ENCODE data around the gene POLE. TPM values are rescaled to one million over a fixed set of nuclear protein-coding genes. Genes with fewer than 3 reads are reported as not detected.

Gene POLE
- total RNA-seq, 1 donor from 2014 or later, result 26.9 TPM

DNA sequence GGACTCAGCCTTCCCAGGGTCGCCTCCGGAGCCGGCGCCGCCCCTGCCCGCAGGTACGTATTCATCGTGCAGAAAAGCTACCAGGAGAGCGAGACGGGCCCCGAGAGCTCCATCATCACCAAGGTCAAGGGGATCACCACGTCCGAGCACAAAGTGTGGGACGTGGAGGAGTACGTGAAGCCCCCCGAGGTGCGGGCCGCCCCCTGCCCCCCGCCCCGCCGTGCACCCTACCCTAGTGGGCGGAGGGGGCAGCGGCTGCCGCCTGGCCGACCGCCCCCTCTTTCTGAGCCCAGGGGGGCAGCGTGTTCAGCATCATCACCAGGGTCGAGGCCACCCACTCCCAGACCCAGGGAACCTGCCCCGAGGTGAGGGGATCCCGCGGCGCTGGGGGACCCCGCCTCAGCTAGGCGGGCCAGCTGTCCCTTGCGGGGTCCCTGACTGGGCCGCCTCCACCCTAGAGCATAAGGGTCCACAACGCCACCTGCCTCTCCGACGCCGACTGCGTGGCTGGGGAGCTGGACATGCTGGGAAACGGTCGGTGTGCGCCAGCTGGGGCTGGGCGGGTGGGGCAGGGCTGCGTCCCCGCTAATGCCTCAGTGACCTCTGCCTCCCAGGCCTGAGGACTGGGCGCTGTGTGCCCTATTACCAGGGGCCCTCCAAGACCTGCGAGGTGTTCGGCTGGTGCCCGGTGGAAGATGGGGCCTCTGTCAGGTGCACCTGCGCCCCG is 67.6 kb downstream of the POLE start:
- FAIRE-seq (no peak), DNase-seq (ENCODE audit: low spot score in 2 of 2) (no peak)

DNA sequence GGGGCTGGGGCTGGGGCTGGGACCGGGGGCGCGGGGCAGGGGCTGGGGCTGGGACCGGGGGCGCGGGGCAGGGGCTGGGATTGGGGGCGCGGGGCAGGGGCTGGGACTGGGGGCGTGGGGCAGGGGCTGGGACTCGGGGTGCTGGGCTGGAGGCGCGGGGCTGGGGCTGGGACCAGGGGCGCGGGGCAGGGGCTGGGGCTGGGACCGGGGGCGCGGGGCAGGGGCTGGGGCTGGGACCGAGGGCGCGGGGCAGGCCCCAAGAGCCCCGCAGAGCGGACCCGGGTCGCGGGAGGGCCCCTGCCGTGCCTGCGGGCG is 68.1 kb downstream of the POLE start:
- FAIRE-seq (no peak), DNase-seq (ENCODE audit: low spot score in 2 of 2) (no peak)

DNA sequence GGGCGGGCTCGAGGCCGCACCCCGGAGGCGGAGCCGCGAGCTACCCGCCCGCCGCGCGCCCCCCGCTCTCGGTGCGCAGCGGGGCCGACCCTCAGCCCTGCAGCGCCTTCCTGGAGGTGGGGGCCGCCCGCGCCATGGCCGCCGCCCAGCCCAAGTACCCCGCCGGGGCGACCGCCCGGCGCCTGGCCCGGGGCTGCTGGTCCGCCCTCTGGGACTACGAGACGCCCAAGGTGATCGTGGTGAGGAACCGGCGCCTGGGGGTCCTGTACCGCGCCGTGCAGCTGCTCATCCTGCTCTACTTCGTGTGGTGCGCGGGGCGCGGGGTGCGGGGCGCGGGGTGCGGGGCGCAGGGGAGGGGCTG is 68.5 kb downstream of the POLE start, which contains the start of gene P2RX2:
P2RX2 (plus strand) TSS at position 94 of the 361 bp plus-strand sequence; CDS start at position 135, 41 bp downstream.
- FAIRE-seq (no peak), DNase-seq (ENCODE audit: low spot score in 2 of 2) (no peak)

GRCh38 chr12:132617822-132618682 is 69.1 kb downstream of the POLE start:
- no peak for DNase-seq (ENCODE audit: low spot score in 2 of 2)
- no peak for FAIRE-seq

DNA sequence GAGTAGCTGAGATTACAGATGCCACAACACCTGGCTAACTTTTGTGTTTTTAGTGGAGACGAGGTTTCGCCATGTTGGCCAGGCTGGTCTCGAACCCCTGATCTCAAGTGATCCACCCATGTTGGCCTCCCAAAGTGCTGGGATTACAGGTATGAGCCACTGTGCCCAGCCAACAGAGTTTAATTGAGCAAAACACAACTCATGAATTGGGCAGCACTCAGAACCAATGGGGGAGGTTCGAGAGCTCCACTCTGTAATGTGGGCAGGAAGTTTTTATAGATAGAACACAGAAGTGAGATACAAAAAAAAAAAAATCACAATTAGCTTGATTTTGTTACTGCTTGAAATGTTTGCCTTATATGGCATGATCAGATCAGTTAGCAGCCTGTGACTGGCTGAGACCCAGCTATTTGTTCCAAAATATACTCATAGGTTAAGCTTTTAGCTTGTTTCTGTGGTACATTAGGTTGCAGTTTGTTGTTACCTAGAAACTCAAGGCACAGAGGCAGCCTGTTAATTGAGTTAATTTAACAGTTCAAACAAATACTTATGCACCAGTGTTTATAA is 69.9 kb downstream of the POLE start:
- DNase-seq (ENCODE audit: low spot score in 2 of 2), result no peak
- FAIRE-seq, result no peak

GRCh38 chr12:132615579-132616038 is 71.5 kb downstream of the POLE start:
- FAIRE-seq, result no peak
- DNase-seq (ENCODE audit: low spot score in 2 of 2), result no peak

GRCh38 chr12:132614861-132615578 is 72.1 kb downstream of the POLE start:
- FAIRE-seq, result peak; percentile 8
- DNase-seq (ENCODE audit: low spot score in 2 of 2), result peak; percentile 80 to 85

DNA sequence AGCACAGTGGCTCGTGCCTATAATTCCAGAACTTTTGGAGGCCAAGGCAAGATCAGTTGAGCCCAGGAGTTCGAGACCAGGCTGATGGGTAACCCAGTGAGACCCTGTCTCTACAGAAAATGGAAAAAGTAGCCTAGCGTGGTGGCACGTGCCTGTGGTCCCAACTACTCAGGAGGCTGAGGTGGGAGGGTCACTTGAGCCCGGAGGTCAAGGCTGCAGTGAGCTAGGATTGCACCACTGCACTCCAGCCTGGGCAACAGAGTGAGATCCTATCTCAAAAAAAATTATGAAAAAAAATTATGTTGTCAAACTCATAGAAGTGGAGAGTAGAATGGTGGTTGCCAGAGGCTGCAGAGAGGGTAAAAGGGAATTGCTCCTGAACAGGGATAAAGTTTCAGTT is 73.1 kb downstream of the POLE start:
- no peak for DNase-seq (ENCODE audit: low spot score in 2 of 2)
- FAIRE-seq, result no peak

- DNase-seq (ENCODE audit: low spot score in 2 of 2), result no peak
- FAIRE-seq, result no peak
These were observed 75.5 kb downstream of the POLE start for GRCh38 chr12:132611620-132612019.

GRCh38 chr12:132610866-132611602 is 76.1 kb downstream of the POLE start:
- no peak for DNase-seq (ENCODE audit: low spot score in 2 of 2)
- no peak for FAIRE-seq

DNA sequence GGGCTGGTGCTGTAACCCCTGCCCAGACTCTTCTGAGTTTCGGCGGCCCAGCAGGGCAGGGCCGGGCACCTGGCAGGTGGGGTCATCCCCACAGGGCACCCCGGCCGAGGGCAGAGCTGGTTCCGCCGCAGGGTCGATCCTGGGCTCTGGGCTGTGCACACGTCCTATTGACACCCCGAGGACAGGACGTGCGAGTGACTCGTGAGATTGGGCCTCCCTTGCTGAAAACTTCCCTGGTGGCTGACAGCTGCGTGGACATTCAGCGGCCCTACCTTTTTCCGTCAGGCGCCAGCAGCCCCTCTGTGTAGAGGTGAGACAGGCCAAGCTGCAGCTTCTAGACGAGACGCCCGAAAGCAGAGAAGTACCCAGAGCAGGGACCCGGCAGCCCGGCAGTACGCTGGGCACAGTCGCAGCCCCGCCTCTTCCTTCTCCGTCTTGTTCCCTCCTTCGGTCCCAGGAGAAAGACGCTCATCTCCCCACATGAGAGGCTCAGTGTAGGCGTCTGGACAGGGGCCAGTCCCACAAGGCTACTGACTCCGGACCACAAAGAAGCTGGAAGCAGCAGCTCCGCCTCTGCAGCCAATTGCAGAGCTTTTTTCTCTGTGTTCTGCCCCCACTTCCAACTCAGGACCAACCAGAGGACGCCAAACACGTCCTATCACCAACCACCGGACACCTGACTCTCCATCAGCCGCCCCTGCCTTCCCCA is 76.9 kb downstream of the POLE start, which contains the start of gene LRCOL1:
LRCOL1 (minus strand) TSS at position 532 of the 709 bp plus-strand sequence. CDS start 4,331 bp downstream, outside the sequence.
- no peak for DNase-seq (ENCODE audit: low spot score in 2 of 2)
- FAIRE-seq, result no peak

- FAIRE-seq (no peak), DNase-seq (ENCODE audit: low spot score in 2 of 2) (no peak)
These were observed 78.6 kb downstream of the POLE start for GRCh38 chr12:132608231-132609171.

- DNase-seq (ENCODE audit: low spot score in 2 of 2) (no peak), FAIRE-seq (no peak)
These were observed 80.2 kb downstream of the POLE start for GRCh38 chr12:132606927-132607326.

DNA sequence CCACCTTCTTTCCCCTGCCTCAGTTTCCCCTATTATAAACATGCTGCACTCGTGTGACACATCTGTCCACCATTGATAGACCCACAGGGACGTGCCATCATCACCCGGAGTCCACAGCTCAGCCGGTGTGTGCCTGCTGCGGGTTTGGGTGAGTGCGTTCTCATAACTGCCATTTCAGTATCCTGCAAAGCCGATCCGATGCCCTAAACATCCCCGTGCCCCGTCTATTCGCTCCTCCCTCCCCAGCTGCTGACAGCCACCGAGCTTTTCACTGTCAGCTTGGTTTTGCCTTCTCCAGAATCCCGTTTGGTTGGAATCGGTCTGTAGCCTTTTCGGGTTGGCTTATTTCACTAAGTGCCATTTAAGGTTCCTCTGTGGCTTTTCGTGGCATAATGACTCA is 80.7 kb downstream of the POLE start:
- FAIRE-seq (no peak), DNase-seq (ENCODE audit: low spot score in 2 of 2) (no peak)

- no peak for DNase-seq (ENCODE audit: low spot score in 2 of 2)
- FAIRE-seq, result no peak
These were observed 81.2 kb downstream of the POLE start for GRCh38 chr12:132605892-132606291.

DNA sequence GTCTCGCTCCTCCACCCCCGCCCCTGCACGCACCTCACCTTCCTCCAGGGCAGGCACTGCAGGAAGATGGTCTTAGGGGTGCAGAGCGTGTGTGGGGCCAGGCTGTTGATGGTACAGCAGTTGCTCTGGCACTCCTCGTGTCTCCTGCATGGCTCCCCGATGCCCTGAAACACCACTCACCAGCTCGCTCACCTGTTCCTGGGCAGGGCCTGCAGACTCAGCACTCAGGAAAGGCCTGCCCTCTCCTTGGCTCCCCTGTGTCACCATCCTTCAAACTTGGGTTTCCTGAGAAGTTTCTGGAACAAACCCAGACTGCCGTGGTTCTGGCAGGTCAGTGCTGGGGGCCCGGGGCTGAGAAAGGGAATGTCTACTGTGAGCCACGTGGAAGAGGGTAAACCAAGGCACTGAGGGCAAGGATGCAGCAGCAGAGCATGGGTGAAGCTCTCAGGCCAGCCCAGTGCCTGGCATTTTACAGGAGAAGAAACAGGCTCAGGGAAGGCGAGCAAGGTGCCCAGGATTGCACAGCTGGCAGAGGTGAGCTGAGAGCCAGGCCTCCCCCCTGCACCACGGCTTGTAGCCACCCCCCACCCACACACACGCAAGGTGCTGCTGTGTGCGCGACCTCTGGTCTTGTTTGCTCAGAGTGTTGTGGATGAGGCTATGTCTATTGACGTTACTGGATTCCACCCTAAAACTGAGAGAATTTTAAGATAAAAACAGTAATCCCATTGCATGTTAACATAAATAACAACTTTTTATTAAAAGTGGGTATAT is 82.3 kb downstream of the POLE start:
- DNase-seq (ENCODE audit: low spot score in 2 of 2), result no peak

DNA sequence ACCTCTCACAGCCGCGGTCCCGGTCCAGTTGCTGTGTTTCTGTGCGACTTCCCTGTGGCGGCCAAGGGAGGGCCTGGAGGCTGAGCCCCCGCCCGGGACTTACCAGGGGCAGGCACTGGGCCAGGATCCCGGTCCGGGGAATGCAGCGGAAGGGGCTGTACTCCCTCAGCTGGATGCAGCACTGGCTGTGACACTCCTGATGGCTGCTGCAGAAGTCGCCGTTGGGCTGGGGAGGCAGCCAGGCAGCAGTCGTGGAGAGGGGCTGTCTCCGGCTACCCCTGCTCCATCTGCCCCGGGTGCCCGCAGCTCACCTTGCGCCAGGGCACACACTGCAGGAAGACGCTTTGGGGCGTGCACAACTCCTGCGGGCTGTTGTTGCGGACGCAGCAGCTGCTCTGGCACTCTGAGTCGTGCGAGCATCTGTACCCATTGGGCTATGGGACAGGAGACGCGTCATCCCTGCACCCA is 83.0 kb downstream of the POLE start:
- FAIRE-seq (no peak), DNase-seq (ENCODE audit: low spot score in 2 of 2) (no peak)

More for the DNA sequence above, 82.3 kb downstream of the POLE start:
- FAIRE-seq, result no peak

All from frontal cortex (tissue), 4 donors.